ENCODE measurements around the gene PMM1.

- TF ChIP-seq, protein P1, sequence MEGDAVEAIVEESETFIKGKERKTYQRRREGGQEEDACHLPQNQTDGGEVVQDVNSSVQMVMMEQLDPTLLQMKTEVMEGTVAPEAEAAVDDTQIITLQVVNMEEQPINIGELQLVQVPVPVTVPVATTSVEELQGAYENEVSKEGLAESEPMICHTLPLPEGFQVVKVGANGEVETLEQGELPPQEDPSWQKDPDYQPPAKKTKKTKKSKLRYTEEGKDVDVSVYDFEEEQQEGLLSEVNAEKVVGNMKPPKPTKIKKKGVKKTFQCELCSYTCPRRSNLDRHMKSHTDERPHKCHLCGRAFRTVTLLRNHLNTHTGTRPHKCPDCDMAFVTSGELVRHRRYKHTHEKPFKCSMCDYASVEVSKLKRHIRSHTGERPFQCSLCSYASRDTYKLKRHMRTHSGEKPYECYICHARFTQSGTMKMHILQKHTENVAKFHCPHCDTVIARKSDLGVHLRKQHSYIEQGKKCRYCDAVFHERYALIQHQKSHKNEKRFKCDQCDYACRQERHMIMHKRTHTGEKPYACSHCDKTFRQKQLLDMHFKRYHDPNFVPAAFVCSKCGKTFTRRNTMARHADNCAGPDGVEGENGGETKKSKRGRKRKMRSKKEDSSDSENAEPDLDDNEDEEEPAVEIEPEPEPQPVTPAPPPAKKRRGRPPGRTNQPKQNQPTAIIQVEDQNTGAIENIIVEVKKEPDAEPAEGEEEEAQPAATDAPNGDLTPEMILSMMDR (IDR thresholded peaks at IDR 0.05; ENCODE audit: insufficient read depth, low read length) = no peak
- TF ChIP-seq, protein P2, sequence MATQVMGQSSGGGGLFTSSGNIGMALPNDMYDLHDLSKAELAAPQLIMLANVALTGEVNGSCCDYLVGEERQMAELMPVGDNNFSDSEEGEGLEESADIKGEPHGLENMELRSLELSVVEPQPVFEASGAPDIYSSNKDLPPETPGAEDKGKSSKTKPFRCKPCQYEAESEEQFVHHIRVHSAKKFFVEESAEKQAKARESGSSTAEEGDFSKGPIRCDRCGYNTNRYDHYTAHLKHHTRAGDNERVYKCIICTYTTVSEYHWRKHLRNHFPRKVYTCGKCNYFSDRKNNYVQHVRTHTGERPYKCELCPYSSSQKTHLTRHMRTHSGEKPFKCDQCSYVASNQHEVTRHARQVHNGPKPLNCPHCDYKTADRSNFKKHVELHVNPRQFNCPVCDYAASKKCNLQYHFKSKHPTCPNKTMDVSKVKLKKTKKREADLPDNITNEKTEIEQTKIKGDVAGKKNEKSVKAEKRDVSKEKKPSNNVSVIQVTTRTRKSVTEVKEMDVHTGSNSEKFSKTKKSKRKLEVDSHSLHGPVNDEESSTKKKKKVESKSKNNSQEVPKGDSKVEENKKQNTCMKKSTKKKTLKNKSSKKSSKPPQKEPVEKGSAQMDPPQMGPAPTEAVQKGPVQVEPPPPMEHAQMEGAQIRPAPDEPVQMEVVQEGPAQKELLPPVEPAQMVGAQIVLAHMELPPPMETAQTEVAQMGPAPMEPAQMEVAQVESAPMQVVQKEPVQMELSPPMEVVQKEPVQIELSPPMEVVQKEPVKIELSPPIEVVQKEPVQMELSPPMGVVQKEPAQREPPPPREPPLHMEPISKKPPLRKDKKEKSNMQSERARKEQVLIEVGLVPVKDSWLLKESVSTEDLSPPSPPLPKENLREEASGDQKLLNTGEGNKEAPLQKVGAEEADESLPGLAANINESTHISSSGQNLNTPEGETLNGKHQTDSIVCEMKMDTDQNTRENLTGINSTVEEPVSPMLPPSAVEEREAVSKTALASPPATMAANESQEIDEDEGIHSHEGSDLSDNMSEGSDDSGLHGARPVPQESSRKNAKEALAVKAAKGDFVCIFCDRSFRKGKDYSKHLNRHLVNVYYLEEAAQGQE (IDR thresholded peaks at IDR 0.05; ENCODE audit: insufficient replicate concordance, low read depth) = no peak
Observed at GRCh38 chr22:41578114-41578513, 11.5 kb downstream of the PMM1 start.
